Smooth muscle cell (in vitro differentiated cells): ENCODE data around the gene USP25. TPM values are rescaled to one million over a fixed set of nuclear protein-coding genes. Genes with fewer than 3 reads are reported as not detected.

Experiments
- DNase-seq: peaks from one replicate; lab custom pipeline; 2025; ENCODE audit not compliant: unreplicated experiment; lab: John Stamatoyannopoulos, UW
- H2AFZ ChIP-seq: fragments of 200-600 bp; sonication (generic); 2 replicates; pipeline ENCODE4 v1.6.0; 2016; ENCODE audit warnings: antibody characterized with exemption, low read depth, mild to moderate bottlenecking
- H3F3A ChIP-seq: fragments of 200-600 bp; sonication (generic); 2 replicates; pipeline ENCODE4 v1.6.0; 2017; ENCODE audit warnings: antibody characterized with exemption, low read depth
- H3K27ac ChIP-seq: fragments of 200-600 bp; sonication (generic); 2 replicates; pipeline ENCODE4 v1.5.1; 2016; ENCODE audit warnings: low read depth, mild to moderate bottlenecking
- H3K27me3 ChIP-seq: fragments of 200-600 bp; sonication (generic); 2 replicates; pipeline ENCODE4 v1.6.1; 2016; ENCODE audit warnings: low read depth, mild to moderate bottlenecking
- H3K36me3 ChIP-seq: fragments of 200-600 bp; sonication (generic); 2 replicates; pipeline ENCODE4 v1.5.1; 2016; ENCODE audit warnings: low read depth
- H3K4me1 ChIP-seq: fragments of 200-600 bp; sonication (generic); 2 replicates; pipeline ENCODE4 v1.5.1; 2016; ENCODE audit warnings: low read depth
- H3K4me2 ChIP-seq: fragments of 200-600 bp; sonication (generic); 2 replicates; pipeline ENCODE4 v1.6.0; 2016; ENCODE audit warnings: mild to moderate bottlenecking
- H3K4me3 ChIP-seq: fragments of 200-600 bp; sonication (generic); 2 replicates; pipeline ENCODE4 v1.5.1; 2016; ENCODE audit warnings: mild to moderate bottlenecking
- H3K79me2 ChIP-seq: fragments of 200-600 bp; sonication (generic); 2 replicates; pipeline ENCODE4 v1.6.0; 2016; ENCODE audit warnings: low read depth, mild to moderate bottlenecking
- H3K9ac ChIP-seq: fragments of 200-600 bp; sonication (generic); 2 replicates; pipeline ENCODE4 v1.6.0; 2016; ENCODE audit warnings: low read depth
- H3K9me3 ChIP-seq: fragments of 200-600 bp; sonication (generic); replicated peaks from 2 replicates; pipeline ENCODE4 v1.5.1; 2016; ENCODE audit warnings: low read depth
- H4K20me1 ChIP-seq: fragments of 200-600 bp; sonication (generic); 2 replicates; pipeline ENCODE4 v1.6.0; 2016; ENCODE audit warnings: low read depth
- WGBS: methylation state at CpG from one replicate; pipeline ENCODE4 v1.1.7; 2016; ENCODE audit warnings: low lambda C conversion rate; 5-methylcytosine and 5-hydroxymethylcytosine counted together
- polyA plus RNA-seq: library from polyadenylated mRNA; unstranded; fragments of >200 nt; fragmentation: Nextera tagmentation; extraction: Ambion mirVana; gene quantifications from 2 replicates; pipeline ENCODE4 v1.2.1, GENCODE V29; 2016
- total RNA-seq: library from RNA; depleted of rRNA; stranded (reverse); fragments of >200 nt; gene quantifications from 2 replicates; pipeline ENCODE4 v1.2.3, GENCODE V29; 2014
- TF ChIP-seq, protein P1 (sequence below): fragments of 200-600 bp; sonication (generic); IDR thresholded peaks from 2 replicates; pipeline ENCODE4 v1.5.1; 2017; ENCODE audit warnings: borderline replicate concordance, mild to moderate bottlenecking, antibody characterized with exemption; ENCODE audit not compliant: insufficient read depth, poor library complexity, severe bottlenecking

Gene USP25
- total and polyA plus RNA-seq, 2 experiments from 2014 or later, result 12.0 to 30.7 TPM

DNA sequence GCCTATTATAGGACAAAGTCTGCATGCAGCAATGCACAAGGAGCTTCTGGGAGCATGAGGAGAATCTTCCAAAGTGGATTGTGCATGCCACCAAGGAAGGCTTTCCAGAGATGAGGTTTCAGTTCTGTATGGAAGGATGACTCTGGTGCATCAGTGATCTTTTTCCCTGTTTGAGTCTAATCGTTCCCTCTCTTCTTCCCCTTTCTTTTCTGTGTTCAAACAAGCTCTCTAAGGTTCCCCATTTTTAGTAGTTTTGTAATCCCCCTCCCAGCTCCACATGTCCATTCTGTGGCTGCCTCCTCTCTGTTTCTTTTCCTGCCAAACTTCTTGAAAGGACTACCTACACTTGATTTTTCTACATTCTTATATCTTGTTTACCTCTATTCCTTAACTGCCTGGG lies 43.3 kb upstream of the USP25 start:
- H3K36me3 ChIP-seq, result no peaks in the 10 kb centered on the region
- no peak overlapping the region for H2AFZ ChIP-seq
- peak overlapping the region; percentile 22 for H3K27ac ChIP-seq
- H3K4me3 ChIP-seq, result no peak overlapping the region
- no peaks in the 10 kb centered on the region for H3K4me1 ChIP-seq
- no peaks in the 10 kb centered on the region for H3K79me2 ChIP-seq
- no peaks in the 10 kb centered on the region for H3K27me3 ChIP-seq
- no peak overlapping the region for H3K9ac ChIP-seq
- DNase-seq, result no peak
- H3F3A ChIP-seq, result no peaks in the 10 kb centered on the region
- TF ChIP-seq, protein P1, sequence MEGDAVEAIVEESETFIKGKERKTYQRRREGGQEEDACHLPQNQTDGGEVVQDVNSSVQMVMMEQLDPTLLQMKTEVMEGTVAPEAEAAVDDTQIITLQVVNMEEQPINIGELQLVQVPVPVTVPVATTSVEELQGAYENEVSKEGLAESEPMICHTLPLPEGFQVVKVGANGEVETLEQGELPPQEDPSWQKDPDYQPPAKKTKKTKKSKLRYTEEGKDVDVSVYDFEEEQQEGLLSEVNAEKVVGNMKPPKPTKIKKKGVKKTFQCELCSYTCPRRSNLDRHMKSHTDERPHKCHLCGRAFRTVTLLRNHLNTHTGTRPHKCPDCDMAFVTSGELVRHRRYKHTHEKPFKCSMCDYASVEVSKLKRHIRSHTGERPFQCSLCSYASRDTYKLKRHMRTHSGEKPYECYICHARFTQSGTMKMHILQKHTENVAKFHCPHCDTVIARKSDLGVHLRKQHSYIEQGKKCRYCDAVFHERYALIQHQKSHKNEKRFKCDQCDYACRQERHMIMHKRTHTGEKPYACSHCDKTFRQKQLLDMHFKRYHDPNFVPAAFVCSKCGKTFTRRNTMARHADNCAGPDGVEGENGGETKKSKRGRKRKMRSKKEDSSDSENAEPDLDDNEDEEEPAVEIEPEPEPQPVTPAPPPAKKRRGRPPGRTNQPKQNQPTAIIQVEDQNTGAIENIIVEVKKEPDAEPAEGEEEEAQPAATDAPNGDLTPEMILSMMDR, result no peak
- WGBS, result 71% methylated on average over 1 of the region's 1 CpG
- H3K4me2 ChIP-seq, result no peak overlapping the region
- H4K20me1 ChIP-seq, result no peaks in the 10 kb centered on the region
- H3K9me3 ChIP-seq, result no peaks in the 10 kb centered on the region

DNA sequence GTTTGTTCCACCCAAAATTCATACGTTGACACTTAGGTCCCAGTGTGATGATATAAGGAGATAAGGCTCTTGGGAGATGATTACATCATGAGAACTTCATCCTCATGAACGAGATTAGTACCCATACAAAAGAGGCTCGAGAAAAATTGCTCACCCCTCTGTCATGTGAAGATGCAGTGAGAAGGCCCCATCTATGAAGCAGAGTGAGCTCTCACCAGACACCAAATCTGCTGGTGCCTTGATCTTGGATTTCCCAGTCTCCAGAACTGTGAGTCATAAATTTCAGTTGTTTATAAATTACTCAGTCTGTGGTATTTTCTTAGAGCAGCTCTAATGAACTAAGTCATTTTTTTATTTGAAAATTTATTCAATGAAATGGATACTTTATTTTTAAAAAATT lies 42.6 kb upstream of the USP25 start:
- 39% methylated on average over 3 of the region's 3 CpGs for WGBS
- no peak overlapping the region for H2AFZ ChIP-seq
- no peaks in the 10 kb centered on the region for H3F3A ChIP-seq
- H3K27ac ChIP-seq, result peak overlapping the region; percentile 59
- no peak overlapping the region for H3K4me2 ChIP-seq
- H3K9ac ChIP-seq, result no peak overlapping the region
- H3K27me3 ChIP-seq, result no peaks in the 10 kb centered on the region
- no peaks in the 10 kb centered on the region for H3K4me1 ChIP-seq
- no peak overlapping the region for H3K4me3 ChIP-seq
- no peaks in the 10 kb centered on the region for H3K9me3 ChIP-seq
- H3K36me3 ChIP-seq, result no peaks in the 10 kb centered on the region
- H3K79me2 ChIP-seq, result no peaks in the 10 kb centered on the region
- no peaks in the 10 kb centered on the region for H4K20me1 ChIP-seq
- TF ChIP-seq, protein P1, result no peak
- no peak for DNase-seq

DNA sequence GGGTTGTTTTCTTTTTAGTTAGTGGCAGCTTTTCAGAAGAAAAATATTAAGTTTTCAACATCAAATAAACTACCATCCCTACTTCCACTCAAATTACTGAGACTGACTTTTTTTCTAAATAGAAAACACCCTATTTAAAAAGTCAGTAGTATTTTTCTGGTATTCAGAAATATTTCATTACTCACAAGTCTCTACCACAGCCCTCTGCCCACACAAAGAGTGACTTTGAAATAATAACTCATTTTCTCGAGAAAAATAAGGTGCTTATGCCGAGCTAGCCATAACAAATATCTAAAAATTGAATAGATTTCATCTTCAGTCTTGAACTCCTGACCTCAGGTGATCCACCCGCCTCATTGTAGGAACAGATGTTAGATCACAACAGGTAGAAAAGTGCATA lies 41.8 kb upstream of the USP25 start:
- DNase-seq, result no peak
- Histone ChIP-seq H2AFZ (no peak overlapping the region), H3K79me2 (no peaks in the 10 kb centered on the region), H3K9me3 (no peaks in the 10 kb centered on the region), H3K9ac (no peak overlapping the region), H3F3A (no peaks in the 10 kb centered on the region), H3K27ac (peak overlapping the region; percentile 59), H3K36me3 (no peaks in the 10 kb centered on the region), H3K4me2 (no peak overlapping the region), H4K20me1 (no peaks in the 10 kb centered on the region), H3K4me3 (no peak overlapping the region), H3K4me1 (no peaks in the 10 kb centered on the region), H3K27me3 (no peaks in the 10 kb centered on the region)
- 63% methylated on average over 3 of the region's 3 CpGs for WGBS
- TF ChIP-seq, protein P1, result no peak

DNA sequence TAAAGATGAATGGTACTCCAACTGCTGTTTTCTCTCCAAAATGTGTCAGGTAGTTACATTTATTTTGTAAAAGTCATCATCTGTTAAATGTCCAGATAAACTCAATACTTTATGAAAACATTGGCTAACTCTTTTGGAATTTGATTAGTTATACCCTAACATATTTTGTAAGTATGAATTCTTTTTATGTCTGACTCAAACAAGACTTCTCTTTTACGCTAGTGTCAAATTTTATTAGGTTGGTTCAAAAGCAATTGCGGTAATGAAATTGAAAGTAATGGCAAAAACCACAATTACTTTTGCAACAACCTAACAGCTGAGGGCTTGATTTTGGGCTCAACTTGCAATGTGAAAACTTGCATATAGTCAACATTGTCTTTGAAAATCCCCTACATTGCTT lies 41.0 kb upstream of the USP25 start:
- no peaks in the 10 kb centered on the region for H3F3A ChIP-seq
- no peaks in the 10 kb centered on the region for H3K36me3 ChIP-seq
- H4K20me1 ChIP-seq, result no peaks in the 10 kb centered on the region
- no peaks in the 10 kb centered on the region for H3K27me3 ChIP-seq
- no peaks in the 10 kb centered on the region for H3K9me3 ChIP-seq
- no peak overlapping the region for H3K4me3 ChIP-seq
- H3K4me1 ChIP-seq, result no peaks in the 10 kb centered on the region
- H3K4me2 ChIP-seq, result no peak overlapping the region
- H3K27ac ChIP-seq, result no peak overlapping the region
- DNase-seq, result no peak
- 89% methylated on average over 2 of the region's 2 CpGs for WGBS
- H3K9ac ChIP-seq, result no peak overlapping the region
- H2AFZ ChIP-seq, result no peak overlapping the region
- H3K79me2 ChIP-seq, result no peaks in the 10 kb centered on the region
- TF ChIP-seq, protein P1, result no peak
